PC-3 (cell line): ENCODE results near the gene ADAMTS3. TPM values are rescaled to one million over a fixed set of nuclear protein-coding genes. Genes with fewer than 3 reads are reported as not detected.
A peak's percentile ranks its signal among the peaks of the same experiment; 100 is the strongest.

Experiments used
- ATAC-seq: fragments of 200-7000 bp; cut with Tn5 transposase; 2 replicates; pipeline ENCODE4 v1.9.1; 2020; ENCODE audit warnings: mild to moderate bottlenecking, moderate library complexity
- BruUV-seq: library from RNA; stranded (reverse); fragments of 400-500 nt; replicated peaks from 2 replicates; lab custom pipeline; 2021; lab: Mats Ljungman, UMichigan
- CTCF ChIA-PET: fragments of 300-600 bp; sonication (Branson Sonifier 250); formaldehyde crosslinking; loops from one replicate; lab custom pipeline; 2022; ENCODE audit warnings: antibody characterized with exemption; lab: Charles Lee
- POLR2A ChIA-PET: fragments of 300-600 bp; sonication (Branson Sonifier 250); formaldehyde crosslinking; loops from one replicate; lab custom pipeline; 2022; ENCODE audit warnings: antibody characterized with exemption; ENCODE audit not compliant: unreplicated experiment; lab: Charles Lee
- DNase-seq: peaks from one replicate; pipeline ENCODE4 v3.0.0-alpha.2; 2015
- H2AFZ ChIP-seq: fragments of 300-600 bp; sonication (generic); 2 replicates; pipeline ENCODE4 v1.6.0; 2016; ENCODE audit warnings: antibody characterized with exemption, low read length
- H3F3A ChIP-seq: fragments of 300-600 bp; sonication (generic); one replicate; pipeline ENCODE4 v1.6.0; 2017; ENCODE audit warnings: antibody characterized with exemption, low read length, control low read depth, mild to moderate bottlenecking; ENCODE audit not compliant: unreplicated experiment
- H3K27ac ChIP-seq: fragments of 300-600 bp; sonication (generic); 2 replicates; pipeline ENCODE4 v1.5.1; 2016; ENCODE audit warnings: mild to moderate bottlenecking, low read length
- H3K27me3 ChIP-seq: fragments of 300-600 bp; sonication (generic); 2 replicates; pipeline ENCODE4 v1.6.1; 2016; ENCODE audit warnings: low read length, mixed read lengths
- H3K36me3 ChIP-seq: fragments of 300-600 bp; sonication (generic); 2 replicates; pipeline ENCODE4 v1.6.1; 2016; ENCODE audit warnings: low read depth, mixed run types, low read length, mixed read lengths
- H3K4me1 ChIP-seq: fragments of 300-600 bp; sonication (generic); 2 replicates; pipeline ENCODE4 v1.5.1; 2016; ENCODE audit warnings: low read length; ENCODE audit not compliant: insufficient read depth
- H3K4me2 ChIP-seq: fragments of 300-600 bp; sonication (generic); 2 replicates; pipeline ENCODE4 v1.6.0; 2016; ENCODE audit warnings: low read length
- H3K4me3 ChIP-seq: fragments of 300-600 bp; sonication (generic); 2 replicates; pipeline ENCODE4 v1.5.1; 2016; ENCODE audit warnings: mild to moderate bottlenecking, low read length, mixed read lengths
- H3K79me2 ChIP-seq: fragments of 300-600 bp; sonication (generic); 2 replicates; pipeline ENCODE4 v1.6.1; 2017; ENCODE audit warnings: low read length, mixed read lengths
- H3K9ac ChIP-seq: fragments of 300-600 bp; sonication (generic); 2 replicates; pipeline ENCODE4 v1.6.0; 2016; ENCODE audit warnings: mild to moderate bottlenecking, low read length
- H3K9me2 ChIP-seq: fragments of 300-600 bp; sonication (generic); replicated peaks from 2 replicates; pipeline ENCODE4 v1.6.1; 2016; ENCODE audit warnings: mixed run types, low read length, mixed read lengths
- H3K9me3 ChIP-seq: fragments of 300-600 bp; sonication (generic); 2 replicates; pipeline ENCODE4 v1.6.1; 2016; ENCODE audit warnings: low read length, mixed read lengths
- H4K20me1 ChIP-seq: fragments of 300-600 bp; sonication (generic); 2 replicates; pipeline ENCODE4 v1.6.1; 2016; ENCODE audit warnings: low read length, mixed read lengths
- CTCF ChIP-seq: fragments of 300-600 bp; sonication (generic); conservative IDR thresholded peaks from 2 replicates; pipeline ENCODE4 v1.5.1; 2017; ENCODE audit warnings: antibody characterized with exemption, low read depth, mild to moderate bottlenecking, low read length
- EZH2 ChIP-seq: fragments of 300-600 bp; sonication (generic); IDR thresholded peaks from one replicate; pipeline ENCODE4 v1.6.1; 2017; ENCODE audit warnings: antibody characterized with exemption, mild to moderate bottlenecking, low read length; ENCODE audit not compliant: unreplicated experiment
- EZH2phosphoT487 ChIP-seq: fragments of 300-600 bp; sonication (generic); IDR thresholded peaks from 2 replicates; pipeline ENCODE4 v1.6.1; 2018; ENCODE audit warnings: mild to moderate bottlenecking, antibody characterized with exemption, low read length, borderline replicate concordance
- intact Hi-C: fragments of 100-400 bp; cut with micrococcal nuclease; formaldehyde crosslinking; loops from 2 replicates; pipeline ENCODE4 v1.9.0; 2023
- total RNA-seq: library from RNA; depleted of rRNA; stranded (reverse); fragments of >200 nt; gene quantifications from 2 replicates; pipeline ENCODE4 v1.2.3, GENCODE V29; 2014

Gene ADAMTS3
- total RNA-seq, 1 experiment from 2014 or later = 3.5 TPM

GRCh38 chr4:72507860-72508419 is 61.1 kb downstream of the ADAMTS3 start:
- DNase-seq (no peak), ATAC-seq (no peak)
- H4K20me1 ChIP-seq = no peaks in the 10 kb centered on the region
- POLR2A ChIA-PET = no interaction called here
- no peaks in the 10 kb centered on the region for H3K27me3 ChIP-seq
- H3K4me3 ChIP-seq = no peak overlapping the region
- H3F3A ChIP-seq = no peaks in the 10 kb centered on the region
- intact Hi-C loops = no loop called here
- H3K9ac ChIP-seq = no peak overlapping the region
- no peak overlapping the region for H3K27ac ChIP-seq
- no peaks in the 10 kb centered on the region; the same call in 1 of the 2 replicates for H3K4me1 ChIP-seq
- H2AFZ ChIP-seq = no peak overlapping the region
- CTCF ChIA-PET = no interaction called here
- no peaks in the 10 kb centered on the region for H3K9me2 ChIP-seq
- TF ChIP-seq CTCF (no peak), EZH2 (no peak), EZH2phosphoT487 (no peak)
- no peaks in the 10 kb centered on the region for H3K36me3 ChIP-seq
- no peaks in the 10 kb centered on the region for H3K79me2 ChIP-seq
- BruUV-seq = no TSS peak
- no peak overlapping the region for H3K4me2 ChIP-seq
- no peaks in the 10 kb centered on the region for H3K9me3 ChIP-seq

GRCh38 chr4:72507167-72507566 is 61.9 kb downstream of the ADAMTS3 start:
- no peaks in the 10 kb centered on the region; the same call in 1 of the 2 replicates for H3K4me1 ChIP-seq
- H3K9me3 ChIP-seq = no peaks in the 10 kb centered on the region
- intact Hi-C loops = no loop called here
- no TSS peak for BruUV-seq
- ChIA-PET CTCF (no interaction called here), POLR2A (no interaction called here)
- ATAC-seq (no peak), DNase-seq (no peak)
- no peak overlapping the region for H3K27ac ChIP-seq
- no peak overlapping the region for H3K9ac ChIP-seq
- no peaks in the 10 kb centered on the region for H4K20me1 ChIP-seq
- no peak overlapping the region for H3K4me3 ChIP-seq
- no peaks in the 10 kb centered on the region for H3K27me3 ChIP-seq
- no peaks in the 10 kb centered on the region for H3F3A ChIP-seq
- no peak overlapping the region for H3K4me2 ChIP-seq
- H3K9me2 ChIP-seq = no peaks in the 10 kb centered on the region
- TF ChIP-seq EZH2 = no peak
- TF ChIP-seq CTCF = no peak
- no peak for TF ChIP-seq EZH2phosphoT487
- no peak overlapping the region for H2AFZ ChIP-seq
- H3K36me3 ChIP-seq = no peaks in the 10 kb centered on the region
- no peaks in the 10 kb centered on the region for H3K79me2 ChIP-seq

DNA sequence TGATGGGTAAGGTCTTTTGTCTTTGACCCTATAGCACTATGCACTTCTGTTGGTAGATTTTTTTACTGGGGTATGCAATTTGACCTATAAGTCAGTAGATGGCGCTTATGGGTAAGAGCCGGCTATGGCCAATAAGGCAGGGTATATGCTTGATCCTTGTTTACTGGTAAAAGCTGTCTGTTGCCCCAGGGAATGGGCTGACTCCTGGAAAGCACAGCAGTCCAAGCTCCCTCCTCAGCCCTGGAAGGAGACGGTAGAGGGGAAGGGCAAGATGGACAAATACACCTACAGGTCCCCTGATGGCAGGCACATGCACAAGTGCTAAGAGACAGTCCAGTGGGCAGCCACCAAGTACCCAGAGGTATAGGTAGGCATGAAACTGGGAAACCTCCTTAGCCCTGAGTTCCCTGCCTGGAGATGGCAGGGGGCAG is 63.7 kb downstream of the ADAMTS3 start:
- Histone ChIP-seq H3K9me2 (no peaks in the 10 kb centered on the region), H3K79me2 (no peaks in the 10 kb centered on the region), H3K27ac (no peak overlapping the region), H3K36me3 (no peaks in the 10 kb centered on the region), H3K4me1 (no peaks in the 10 kb centered on the region; the same call in 1 of the 2 replicates), H3K9me3 (no peaks in the 10 kb centered on the region), H3K27me3 (no peaks in the 10 kb centered on the region), H3K4me3 (no peak overlapping the region), H3K4me2 (no peak overlapping the region), H3K9ac (no peak overlapping the region), H2AFZ (no peak overlapping the region), H3F3A (no peaks in the 10 kb centered on the region), H4K20me1 (no peaks in the 10 kb centered on the region)
- ChIA-PET POLR2A (no interaction called here), CTCF (interaction anchor here (1.1 kb wide), 1 partner anchor 63 kb away, joined by 5 read pairs; no protein-coding TSS in a partner anchor)
- BruUV-seq = no TSS peak
- DNase-seq (peak; percentile 73), ATAC-seq (peak; percentile 90)
- intact Hi-C loops = loop anchor here (1.0 to 2.0 kb wide), 4 partner anchors 61 to 516 kb away; no protein-coding TSS in a partner anchor
- no peak for TF ChIP-seq EZH2phosphoT487
- TF ChIP-seq CTCF = peak; percentile 94
